NB4 (cell line): ENCODE data around the gene SGCB.

Source experiments
- CTCF ChIP-seq: IDR thresholded peaks from one replicate; pipeline ENCODE4 v1.5.1; 2012; ENCODE audit warnings: low read depth, low read length
- MAX ChIP-seq: IDR thresholded peaks from 2 replicates; pipeline ENCODE4 v1.6.1; 2011; ENCODE audit warnings: low read depth, low read length
- MYC ChIP-seq: IDR thresholded peaks from 2 replicates; pipeline ENCODE4 v1.6.1; 2011; ENCODE audit warnings: low read depth, low read length
- POLR2A ChIP-seq: IDR thresholded peaks from 2 replicates; pipeline ENCODE4 v1.6.1; 2011; ENCODE audit warnings: mild to moderate bottlenecking; ENCODE audit not compliant: insufficient read length; ENCODE audit errors: extremely low read depth

GRCh38 chr4:52057196-52057595 lies 19.1 kb upstream of the SGCB start:
- no peak for TF ChIP-seq CTCF
- TF ChIP-seq MYC = no peak
- no peak for TF ChIP-seq POLR2A
- no peak for TF ChIP-seq MAX
